Trophoblast cell (in vitro differentiated cells and primary cell): ENCODE results near the gene NKG7.

Experiments
- DNase-seq, 2 donors: peaks; one replicate each; pipeline ENCODE4 v3.0.0-alpha.2; 2016
- H2AFZ ChIP-seq: 2 replicates; pipeline ENCODE4 v1.6.1; 2013; ENCODE audit warnings: low read length, moderate library complexity, mild to moderate bottlenecking; ENCODE audit not compliant: insufficient read depth, poor library complexity
- H2AK5ac ChIP-seq: 2 replicates; pipeline ENCODE4 v1.6.1; 2013; ENCODE audit warnings: mild to moderate bottlenecking, low read length
- H2BK120ac ChIP-seq: 2 replicates; pipeline ENCODE4 v1.6.1; 2013; ENCODE audit warnings: low read length, mild to moderate bottlenecking, moderate library complexity; ENCODE audit not compliant: insufficient read depth, poor library complexity
- H2BK12ac ChIP-seq: 2 replicates; pipeline ENCODE4 v1.6.1; 2013; ENCODE audit warnings: mild to moderate bottlenecking, low read length, moderate library complexity
- H2BK5ac ChIP-seq: 2 replicates; pipeline ENCODE4 v1.6.1; 2013; ENCODE audit warnings: low read length, low read depth, moderate library complexity, mild to moderate bottlenecking; ENCODE audit not compliant: poor library complexity
- H3K14ac ChIP-seq: 2 replicates; pipeline ENCODE4 v1.6.1; 2013; ENCODE audit warnings: mild to moderate bottlenecking, low read length
- H3K18ac ChIP-seq: 2 replicates; pipeline ENCODE4 v1.6.1; 2013; ENCODE audit warnings: mild to moderate bottlenecking, low read length
- H3K23ac ChIP-seq: 2 replicates; pipeline ENCODE4 v1.6.1; 2013; ENCODE audit warnings: low read length
- H3K27ac ChIP-seq: 2 replicates; pipeline ENCODE4 v1.5.1; 2013; ENCODE audit warnings: low read depth, mild to moderate bottlenecking, inconsistent platforms, low read length, moderate library complexity
- H3K27me3 ChIP-seq: 2 replicates; pipeline ENCODE4 v1.6.1; 2013; ENCODE audit warnings: inconsistent platforms, mild to moderate bottlenecking, low read length, moderate library complexity; ENCODE audit not compliant: insufficient read depth
- H3K36me3 ChIP-seq, 2 experiments: 1 replicate in 1 of 2; 2 replicates in 1 of 2; pipeline ENCODE4 v1.6.1; 2013; ENCODE audit warnings: low read length in 2 of 2, mild to moderate bottlenecking in 2 of 2, moderate library complexity in 1 of 2; ENCODE audit not compliant: insufficient read depth in 2 of 2, control insufficient read depth in 1 of 2
- H3K4ac ChIP-seq: 2 replicates; pipeline ENCODE4 v1.6.1; 2013; ENCODE audit warnings: low read depth, mild to moderate bottlenecking, low read length, moderate library complexity
- H3K4me1 ChIP-seq, 2 experiments: 1 replicate in 1 of 2; 2 replicates in 1 of 2; pipeline ENCODE4 v1.6.1; 2013; ENCODE audit warnings: low read length in 2 of 2, mild to moderate bottlenecking in 2 of 2, moderate library complexity in 1 of 2; ENCODE audit not compliant: insufficient read depth in 2 of 2, control insufficient read depth in 1 of 2
- H3K4me2 ChIP-seq: 2 replicates; pipeline ENCODE4 v1.6.1; 2013; ENCODE audit warnings: inconsistent platforms, mild to moderate bottlenecking, low read length, moderate library complexity
- H3K4me3 ChIP-seq: 2 replicates; pipeline ENCODE4 v1.5.1; 2013; ENCODE audit warnings: mild to moderate bottlenecking, low read depth, low read length, inconsistent platforms
- H3K79me1 ChIP-seq: one replicate; pipeline ENCODE4 v1.6.1; 2013; ENCODE audit warnings: low read length
- H3K79me2 ChIP-seq: 2 replicates; pipeline ENCODE4 v1.6.1; 2013; ENCODE audit warnings: low read length, mild to moderate bottlenecking; ENCODE audit not compliant: control insufficient read depth, insufficient read depth, poor library complexity
- H3K9ac ChIP-seq: 2 replicates; pipeline ENCODE4 v1.6.1; 2013; ENCODE audit warnings: mild to moderate bottlenecking, low read length
- H3K9me3 ChIP-seq: 2 replicates; pipeline ENCODE4 v1.6.1; 2013; ENCODE audit warnings: low read depth, mild to moderate bottlenecking, control low read depth, inconsistent platforms, low read length; ENCODE audit not compliant: insufficient read depth
- H4K12ac ChIP-seq: 2 replicates; pipeline ENCODE4 v1.6.1; 2013; ENCODE audit warnings: low read depth, mild to moderate bottlenecking, low read length, moderate library complexity
- H4K8ac ChIP-seq: 2 replicates; pipeline ENCODE4 v1.6.1; 2013; ENCODE audit warnings: low read depth, mild to moderate bottlenecking, low read length, moderate library complexity
- H4K91ac ChIP-seq: one replicate; pipeline ENCODE4 v1.6.1; 2013; ENCODE audit warnings: low read depth, mild to moderate bottlenecking, low read length, moderate library complexity
- WGBS: extraction: QIAGEN DNeasy Blood & Tissue Kit; methylation state at CpG from one replicate; pipeline ENCODE4 v1.1.7; 2013; ENCODE audit warnings: missing lambda C conversion rate; ENCODE audit not compliant: insufficient read length, insufficient coverage; ENCODE audit errors: extremely low coverage; 5-methylcytosine and 5-hydroxymethylcytosine counted together

The NKG7 gene

GRCh38 chr19:51415187-51415586 lies 42.7 kb upstream of the NKG7 start:
- Histone ChIP-seq H3K4ac (no peak overlapping the region), H3K79me2 (no peaks in the 10 kb centered on the region), H2BK12ac (no peak overlapping the region), H3K14ac (no peak overlapping the region), H4K91ac (no peak overlapping the region), H3K23ac (no peak overlapping the region), H3K79me1 (no peaks in the 10 kb centered on the region), H3K4me2 (no peak overlapping the region), H2AFZ (no peak overlapping the region), H3K27me3 (no peaks in the 10 kb centered on the region), H2AK5ac (no peak overlapping the region), H2BK5ac (no peak overlapping the region), H3K4me1 (no peaks in the 10 kb centered on the region), H3K18ac (no peak overlapping the region), H3K9me3 (no peaks in the 10 kb centered on the region), H4K12ac (no peak overlapping the region), H2BK120ac (no peak overlapping the region), H3K4me3 (no peak overlapping the region), H3K9ac (no peak overlapping the region), H4K8ac (no peak overlapping the region), H3K36me3 (no peaks in the 10 kb centered on the region), H3K27ac (no peak overlapping the region)
- no CpG with 5 or more reads among the region's 12 CpGs for WGBS
- DNase-seq, result no peak

- Histone ChIP-seq H3K9ac (no peak overlapping the region), H3K4me2 (no peak overlapping the region), H3K4me3 (no peak overlapping the region), H4K8ac (no peak overlapping the region), H3K27ac (no peak overlapping the region), H3K79me1 (no peaks in the 10 kb centered on the region), H3K18ac (no peak overlapping the region), H2BK120ac (no peak overlapping the region), H2AFZ (no peak overlapping the region), H4K12ac (no peak overlapping the region), H2BK5ac (no peak overlapping the region), H3K4me1 (peaks cover 0 to 2% of the 10 kb centered on the region in 2 experiments), H3K9me3 (no peaks in the 10 kb centered on the region), H3K14ac (no peak overlapping the region), H2BK12ac (no peak overlapping the region), H3K4ac (no peak overlapping the region), H3K36me3 (no peaks in the 10 kb centered on the region), H3K27me3 (no peaks in the 10 kb centered on the region), H2AK5ac (no peak overlapping the region), H3K79me2 (no peaks in the 10 kb centered on the region), H3K23ac (no peak overlapping the region), H4K91ac (no peak overlapping the region)
- WGBS, result no CpG with 5 or more reads among the region's 15 CpGs
- peak in 1 of 2 donors; percentile 24 for DNase-seq
Measured at GRCh38 chr19:51410950-51411748, 38.7 kb upstream of the NKG7 start.

- H3K4me3 ChIP-seq, result no peak overlapping the region
Measured at GRCh38 chr19:51407511-51408131, 35.2 kb upstream of the NKG7 start.

GRCh38 chr19:51402117-51402516 lies 29.7 kb upstream of the NKG7 start:
- no peaks in the 10 kb centered on the region for H3K27me3 ChIP-seq
- H4K12ac ChIP-seq, result no peak overlapping the region
- H3K4me2 ChIP-seq, result no peak overlapping the region
- H3K27ac ChIP-seq, result no peak overlapping the region
- H2AFZ ChIP-seq, result no peak overlapping the region
- no peak overlapping the region for H3K9ac ChIP-seq
- H2BK120ac ChIP-seq, result no peak overlapping the region
- no peak overlapping the region for H4K91ac ChIP-seq
- H3K4ac ChIP-seq, result no peak overlapping the region
- H3K4me1 ChIP-seq, result no peaks in the 10 kb centered on the region
- no peak overlapping the region for H3K23ac ChIP-seq
- H2BK5ac ChIP-seq, result no peak overlapping the region
- peaks cover 0 to 5% of the 10 kb centered on the region in 2 experiments for H3K36me3 ChIP-seq
- H4K8ac ChIP-seq, result no peak overlapping the region
- H3K79me2 ChIP-seq, result no peaks in the 10 kb centered on the region
- H3K79me1 ChIP-seq, result no peaks in the 10 kb centered on the region
- H3K9me3 ChIP-seq, result peaks cover 17% of the 10 kb centered on the region
- no peak overlapping the region for H2AK5ac ChIP-seq
- WGBS, result no CpG with 5 or more reads among the region's 9 CpGs
- no peak overlapping the region for H2BK12ac ChIP-seq
- no peak overlapping the region for H3K18ac ChIP-seq
- H3K14ac ChIP-seq, result no peak overlapping the region
- no peak overlapping the region for H3K4me3 ChIP-seq
- DNase-seq, result no peak

More at GRCh38 chr19:51407511-51408131, 35.2 kb upstream of the NKG7 start:
- Histone ChIP-seq H4K8ac (no peak overlapping the region), H3K4me1 (peaks cover 0 to 2% of the 10 kb centered on the region in 2 experiments), H3K9me3 (peaks cover 10% of the 10 kb centered on the region), H3K9ac (no peak overlapping the region), H4K91ac (no peak overlapping the region), H3K4ac (no peak overlapping the region), H3K4me2 (no peak overlapping the region), H2BK120ac (no peak overlapping the region), H3K27ac (no peak overlapping the region), H2BK5ac (no peak overlapping the region), H3K36me3 (peaks cover 0 to under 1% of the 10 kb centered on the region in 2 experiments), H2AK5ac (no peak overlapping the region), H3K18ac (no peak overlapping the region), H3K14ac (no peak overlapping the region), H3K23ac (no peak overlapping the region), H2AFZ (no peak overlapping the region), H3K79me2 (no peaks in the 10 kb centered on the region), H3K27me3 (no peaks in the 10 kb centered on the region), H4K12ac (no peak overlapping the region), H2BK12ac (no peak overlapping the region), H3K79me1 (no peaks in the 10 kb centered on the region)
- no CpG with 5 or more reads among the region's 6 CpGs for WGBS
- peak in 1 of 2 donors; percentile 30 for DNase-seq
